Forelimb muscle (tissue), 1 donor: ENCODE data around the gene PUSL1. TPM values are rescaled to one million over a fixed set of nuclear protein-coding genes. Genes with fewer than 3 reads are reported as not detected.

ENCODE experiments used
- DNase-seq: peaks from one replicate; pipeline ENCODE4 v3.0.0-alpha.2; 2013; ENCODE audit warnings: low read depth
- polyA plus RNA-seq: library from polyadenylated mRNA; unstranded; fragments of 120-200 nt; gene quantifications from one replicate; pipeline ENCODE4 v1.2.1, GENCODE V29; 2013; ENCODE audit not compliant: insufficient read length

The PUSL1 gene
- polyA plus RNA-seq, 1 donor = 5.9 TPM

DNA sequence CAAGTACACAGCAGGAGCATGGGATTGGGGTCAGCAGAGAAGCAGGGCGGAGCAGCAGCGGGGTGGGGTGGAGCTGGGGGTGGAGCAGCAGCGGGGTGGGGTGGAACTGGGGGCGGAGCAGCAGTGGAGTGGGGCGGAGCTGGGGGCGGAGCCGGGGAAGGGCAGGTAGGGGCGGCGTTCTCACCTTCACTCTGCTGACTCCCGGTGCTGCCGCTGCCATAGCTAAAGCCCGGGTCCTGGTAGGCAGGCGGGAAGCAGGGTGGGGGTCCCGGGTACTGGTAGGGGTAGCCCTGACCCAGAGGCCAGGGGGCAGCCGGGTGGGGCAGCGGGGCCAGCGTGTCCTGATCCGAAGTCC is 29.4 kb downstream of the PUSL1 start:
- DNase-seq = no peak

GRCh38 chr1:1338278-1338677 is 29.9 kb downstream of the PUSL1 start:
- DNase-seq = no peak

DNA sequence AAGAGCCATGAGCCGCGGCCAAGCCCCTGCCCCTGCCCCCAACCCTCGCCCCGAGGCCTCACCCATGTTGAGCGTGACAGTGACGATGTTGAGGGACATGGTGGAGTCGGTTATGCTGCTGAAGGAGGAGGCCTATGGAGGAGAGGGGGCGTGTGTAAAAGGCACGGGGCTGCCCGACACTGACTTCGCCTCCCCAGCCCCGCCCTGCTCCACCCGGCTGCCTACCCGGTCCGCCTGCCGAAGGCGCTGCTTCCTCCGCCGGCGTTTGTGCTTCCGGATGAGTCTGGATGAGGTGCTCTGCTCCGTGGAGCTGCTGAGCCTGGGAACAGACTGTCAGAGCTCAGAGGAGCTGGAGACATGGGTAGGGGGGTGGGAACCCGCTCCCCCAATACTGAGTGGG is 31.8 kb downstream of the PUSL1 start:
- no peak for DNase-seq

- DNase-seq = no peak
These were observed 32.6 kb downstream of the PUSL1 start for GRCh38 chr1:1340791-1341548.

DNA sequence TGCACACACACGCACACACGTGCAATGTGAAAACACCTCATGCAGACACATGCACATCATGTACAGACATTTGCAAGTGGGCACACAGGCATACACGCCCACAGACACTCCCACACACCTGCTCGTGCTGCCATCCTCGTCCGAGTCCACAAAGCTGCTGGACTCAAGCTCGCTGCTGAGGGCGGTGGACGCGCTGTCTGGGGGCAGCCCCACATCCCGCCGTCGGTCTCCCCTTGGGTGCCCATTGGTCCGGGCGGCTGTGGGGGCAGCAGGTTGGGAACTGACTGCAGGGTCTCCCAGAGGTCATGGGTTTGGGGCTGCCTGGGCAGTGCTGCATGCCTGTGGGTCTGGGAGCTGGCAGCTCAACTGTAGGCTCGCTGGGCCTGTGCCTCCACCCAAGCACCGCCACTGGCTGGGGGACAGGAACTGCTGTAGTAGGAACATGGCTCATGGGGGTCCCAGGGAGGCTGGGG is 33.2 kb downstream of the PUSL1 start:
- no peak for DNase-seq

GRCh38 chr1:1342061-1342562 is 33.7 kb downstream of the PUSL1 start:
- no peak for DNase-seq

DNA sequence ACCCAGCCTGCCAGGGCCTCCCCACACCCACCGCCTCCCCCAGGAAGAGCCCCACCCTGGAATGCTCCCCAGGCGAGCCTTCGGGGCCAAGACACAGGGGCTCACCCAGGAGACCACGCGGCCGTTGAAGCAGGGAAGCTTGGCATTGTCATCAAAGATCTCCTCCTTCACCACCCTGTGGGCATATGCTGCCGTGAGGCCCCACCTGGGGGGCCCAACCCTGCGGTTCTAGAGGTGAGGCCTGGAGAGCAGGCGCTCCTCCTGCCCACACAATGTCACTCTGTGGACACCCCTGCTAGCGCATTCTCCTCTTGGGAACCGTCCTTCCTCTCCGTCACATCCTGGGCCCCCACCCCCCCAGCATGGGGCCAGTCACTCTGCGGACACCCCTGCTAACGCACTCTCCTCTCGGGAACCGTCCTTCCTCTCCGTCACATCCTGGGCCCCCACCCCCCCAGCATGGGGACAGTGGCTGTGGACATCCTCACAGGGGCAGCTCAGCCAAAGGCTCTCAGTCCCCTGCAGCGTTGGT is 34.3 kb downstream of the PUSL1 start:
- no peak for DNase-seq

GRCh38 chr1:1343811-1344421 is 35.5 kb downstream of the PUSL1 start:
- DNase-seq = no peak

GRCh38 chr1:1344655-1345361 is 36.4 kb downstream of the PUSL1 start:
- no peak for DNase-seq

- no peak for DNase-seq
These were observed 37.0 kb downstream of the PUSL1 start for GRCh38 chr1:1345384-1345783.

DNA sequence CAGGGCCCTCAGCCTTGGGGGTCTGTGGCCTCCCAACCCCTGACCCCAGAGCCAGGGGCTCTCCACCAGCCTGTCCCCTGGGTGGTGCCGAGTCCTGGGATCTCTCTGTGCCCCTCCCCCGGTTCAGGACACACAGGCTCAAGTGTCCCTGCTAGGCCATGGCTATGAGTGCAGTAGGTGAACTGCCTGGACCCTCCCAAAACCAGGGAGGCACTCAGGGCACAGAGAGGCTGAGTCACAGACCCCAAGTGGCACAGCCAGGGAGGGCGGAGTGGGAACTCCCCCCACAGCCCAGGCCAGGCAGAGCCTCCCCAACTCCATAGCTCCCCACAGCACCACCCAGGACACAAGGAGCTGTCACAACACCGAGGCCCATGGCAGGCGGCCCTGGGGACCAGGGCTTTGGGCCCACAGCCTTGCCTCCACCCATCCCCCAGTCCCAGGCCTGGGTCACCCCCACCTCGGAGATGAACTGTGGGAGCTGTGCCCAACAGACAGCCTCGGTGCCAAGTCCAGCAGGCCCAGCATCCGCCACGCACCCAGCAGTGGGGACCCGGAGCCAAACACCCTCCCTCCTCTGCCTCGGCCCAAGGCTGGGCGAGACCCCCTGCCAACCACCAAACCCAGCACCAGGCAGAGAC is 37.6 kb downstream of the PUSL1 start:
- DNase-seq = no peak

DNA sequence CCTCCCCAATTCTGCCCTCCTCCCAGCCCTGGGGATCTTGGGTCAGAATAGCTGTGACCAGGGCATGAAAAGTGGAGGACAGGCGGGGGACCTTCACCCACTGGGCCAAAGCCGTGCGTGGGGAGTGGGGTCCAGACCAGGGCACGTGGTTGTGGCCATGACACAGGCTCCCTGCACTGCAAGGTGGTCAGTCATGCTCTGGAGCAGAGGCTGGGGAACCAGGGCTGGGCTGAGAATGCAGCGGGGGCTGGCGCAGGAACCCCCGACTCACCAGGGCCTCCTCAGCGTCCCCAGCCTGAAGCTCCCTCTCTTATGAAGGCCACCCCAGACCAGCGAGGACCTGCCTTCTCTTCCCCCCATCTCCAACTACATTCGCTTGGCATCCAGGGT is 38.1 kb downstream of the PUSL1 start:
- DNase-seq = no peak

DNA sequence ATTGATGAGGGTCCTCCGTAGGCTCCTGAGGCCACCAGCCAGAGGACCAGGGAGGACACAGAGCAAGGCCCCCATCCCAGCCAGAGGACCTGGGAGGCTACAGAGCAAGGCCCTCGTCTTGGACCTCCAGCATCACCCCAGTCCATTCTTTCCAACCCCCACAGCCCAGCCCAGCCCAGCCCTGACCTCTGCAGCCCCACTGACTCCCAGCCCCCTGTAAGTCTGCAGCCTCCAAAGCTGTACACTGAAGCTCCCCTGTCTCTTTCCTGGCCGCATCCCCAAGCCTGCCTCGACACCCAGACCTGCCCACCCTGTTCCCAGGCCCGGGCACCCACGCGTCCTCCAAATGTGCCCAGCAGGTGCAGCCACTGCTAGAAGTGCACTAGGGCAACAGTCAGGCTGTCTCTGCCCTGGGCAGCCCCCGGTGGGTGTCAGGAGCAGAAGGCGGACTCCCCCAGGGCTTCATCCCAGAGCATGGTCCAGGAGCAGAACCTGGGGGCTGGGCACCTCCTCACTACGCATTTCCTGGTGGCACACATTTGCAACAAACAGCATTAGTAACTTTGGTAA is 38.7 kb downstream of the PUSL1 start:
- no peak for DNase-seq

DNA sequence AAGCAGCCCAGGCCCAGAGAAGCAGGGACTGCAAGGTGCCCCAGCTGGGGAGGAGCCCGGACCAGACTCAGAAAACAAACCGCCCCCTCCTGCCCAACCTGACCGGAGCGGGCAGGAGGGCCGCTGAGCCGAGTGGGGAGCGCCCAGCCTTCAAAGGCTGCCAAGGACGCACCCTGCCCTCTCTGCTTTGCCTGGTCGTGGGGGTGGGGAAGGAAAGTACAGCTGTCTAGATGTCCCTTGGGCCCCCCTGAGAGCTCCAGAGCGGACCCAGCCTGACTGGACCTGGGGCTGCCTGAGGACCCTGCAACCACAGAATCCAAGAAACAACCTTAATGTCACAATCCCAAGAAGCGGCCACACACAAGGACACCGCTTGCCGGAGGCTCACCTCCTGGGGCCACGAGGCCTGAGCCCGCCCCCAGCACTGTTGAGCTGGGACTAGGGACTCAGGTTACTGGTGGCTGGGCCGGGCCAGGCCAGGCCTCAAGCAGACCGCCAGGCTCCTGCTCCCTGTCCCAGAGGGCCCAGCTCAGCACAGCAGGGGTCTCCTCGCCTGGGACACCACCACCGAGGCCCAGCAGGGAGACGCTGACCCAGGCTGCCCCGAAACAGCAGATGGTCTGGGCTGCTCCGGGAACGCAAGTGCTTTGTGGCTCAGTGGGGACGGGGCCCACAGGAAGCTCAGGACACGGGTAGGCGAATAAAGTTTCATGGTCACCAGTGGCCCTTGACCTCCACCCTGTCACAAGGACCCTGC is 39.4 kb downstream of the PUSL1 start:
- no peak for DNase-seq

DNA sequence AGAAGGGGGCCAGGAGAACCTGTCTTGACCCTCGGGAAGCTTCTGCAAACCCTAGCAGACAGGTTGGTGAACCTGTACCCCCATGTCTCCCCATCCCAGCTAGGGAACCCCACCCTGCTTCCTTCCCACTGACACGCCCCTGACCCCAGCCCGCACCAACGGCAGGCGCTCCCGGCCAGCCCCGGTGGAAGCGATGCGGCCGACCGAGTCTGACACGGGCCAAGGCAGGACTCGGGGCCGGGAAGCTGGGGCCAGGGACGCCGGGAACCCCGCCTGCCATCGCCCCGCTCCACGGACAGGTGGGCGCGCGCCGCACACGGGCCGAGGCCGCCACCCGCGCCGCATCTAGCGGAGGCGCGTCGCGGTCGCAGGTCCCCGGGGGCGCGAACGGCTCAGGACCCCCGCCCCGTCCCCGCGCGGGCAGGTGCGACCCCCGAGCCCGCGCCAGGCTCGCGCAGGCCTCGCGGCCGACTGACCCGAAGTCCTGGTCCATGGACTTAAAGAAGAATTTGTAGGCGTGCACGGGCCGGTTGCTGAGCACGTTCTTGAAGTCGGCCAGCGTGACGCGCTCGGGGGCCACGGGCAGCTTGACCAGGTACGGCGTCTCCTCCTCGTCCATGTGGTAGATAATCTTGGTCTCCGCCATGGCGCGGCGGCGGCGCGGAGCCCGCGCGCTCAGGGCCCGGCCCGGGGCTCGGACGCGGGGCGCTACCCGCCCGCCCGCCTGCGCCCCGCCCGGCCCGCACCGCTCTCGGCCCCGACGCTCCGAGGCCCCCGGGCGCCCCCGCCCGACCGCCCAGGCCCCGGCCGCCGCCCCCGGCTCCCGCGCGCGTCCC is 40.2 kb downstream of the PUSL1 start:
- DNase-seq = no peak

GRCh38 chr1:1349256-1350012 is 41.0 kb downstream of the PUSL1 start, which contains the start of gene DVL1:
TSS of gene DVL1 (minus strand) at chr1:1349418. CDS start at chr1:1349065, 353 bp downstream.
- DNase-seq = no peak

GRCh38 chr1:1351511-1352427 is 43.4 kb downstream of the PUSL1 start:
- DNase-seq = no peak
